Endothelial cell of umbilical vein (primary cell): ENCODE data around the gene LARGE1. TPM values are rescaled to one million over a fixed set of nuclear protein-coding genes. Genes with fewer than 3 reads are reported as not detected.
"Not testable (repeated sequence)": the region's sequence is repeated elsewhere in the genome, so short reads cannot be mapped to it uniquely, and the experiment has no call there.

Experiments used
- BruUV-seq: library from RNA; stranded (reverse); fragments of 400-500 nt; replicated peaks from 2 replicates; lab custom pipeline; 2021; lab: Mats Ljungman, UMichigan
- CTCF ChIA-PET: fragments of 300-600, 350-600 bp; sonication (Branson Sonifier 250); formaldehyde crosslinking; loops from one replicate; lab custom pipeline; 2021; ENCODE audit warnings: antibody characterized with exemption, inconsistent platforms; lab: Charles Lee
- POLR2A ChIA-PET: fragments of 300-600, 350-600 bp; sonication (Branson Sonifier 250); formaldehyde crosslinking; loops from one replicate; lab custom pipeline; 2021; ENCODE audit warnings: antibody characterized with exemption, inconsistent platforms; lab: Charles Lee
- DNase-seq: peaks from one replicate; pipeline ENCODE4 v3.0.0-alpha.2; 2011; ENCODE audit warnings: low read depth, low spot score
- FAIRE-seq: peaks from 2 replicates; lab custom pipeline; 2011; peaks lifted over from hg19 to GRCh38; lab: Jason Lieb, UNC
- H2AFZ ChIP-seq: 2 replicates; pipeline ENCODE4 v1.6.0; 2012; ENCODE audit warnings: low read depth, low read length, control low read depth, inconsistent platforms
- H3K27ac ChIP-seq: 2 replicates; pipeline ENCODE4 v1.5.1; 2011; ENCODE audit warnings: low read depth, mild to moderate bottlenecking, control low read depth, low read length, moderate library complexity; ENCODE audit not compliant: insufficient read depth
- H3K27me3 ChIP-seq, 2 experiments: 2 replicates each; pipeline versions ENCODE4 v1.6.0 to v1.6.1; 2011; ENCODE audit warnings: low read length in 2 of 2, mixed read lengths in 1 of 2; ENCODE audit not compliant: control insufficient read depth in 2 of 2, insufficient read depth in 2 of 2
- H3K36me3 ChIP-seq, 2 experiments: 2 replicates in 1 of 2; 3 replicates in 1 of 2; pipeline ENCODE4 v1.5.1; 2011; ENCODE audit warnings: low read length in 2 of 2, mild to moderate bottlenecking in 1 of 2, moderate library complexity in 1 of 2; ENCODE audit not compliant: control insufficient read depth in 2 of 2, insufficient read depth in 2 of 2; ENCODE audit errors: extremely low read depth in 1 of 2
- H3K4me1 ChIP-seq: 3 replicates; pipeline ENCODE4 v1.5.1; 2011; ENCODE audit warnings: mild to moderate bottlenecking, low read length; ENCODE audit not compliant: control insufficient read depth, insufficient read depth; ENCODE audit errors: extremely low read depth
- H3K4me2 ChIP-seq: 2 replicates; pipeline ENCODE4 v1.6.1; 2011; ENCODE audit warnings: low read length, control low read depth, mixed read lengths; ENCODE audit not compliant: insufficient read depth
- H3K4me3 ChIP-seq, 3 experiments: fragments of 200-600 bp in 1 of 3; sonication (generic), shearing (Covaris generic) in 1 of 3; replicated peaks in 1 of 3; 2 replicates each; pipeline ENCODE4 v1.5.1; 2011 to 2016; ENCODE audit warnings: control low read depth in 3 of 3, low read length in 3 of 3, mild to moderate bottlenecking in 2 of 3, inconsistent platforms in 1 of 3, low read depth in 1 of 3, moderate library complexity in 1 of 3; ENCODE audit not compliant: insufficient read depth in 1 of 3
- H3K79me2 ChIP-seq: 2 replicates; pipeline ENCODE4 v1.6.0; 2012; ENCODE audit warnings: low read length, inconsistent platforms; ENCODE audit not compliant: control insufficient read depth, insufficient read depth
- H3K9ac ChIP-seq: replicated peaks from 2 replicates; pipeline ENCODE3; 2011; ENCODE audit warnings: low read length, control low read depth; ENCODE audit not compliant: insufficient read depth; ENCODE audit errors: extremely low read depth
- H3K9me1 ChIP-seq: replicated peaks from 3 replicates; pipeline ENCODE4 v1.6.0; 2011; ENCODE audit warnings: mild to moderate bottlenecking, low read length; ENCODE audit not compliant: control insufficient read depth, insufficient read depth; ENCODE audit errors: extremely low read depth
- H3K9me3 ChIP-seq: replicated peaks from 2 replicates; pipeline ENCODE4 v1.5.1; 2012; ENCODE audit warnings: low read length, inconsistent platforms; ENCODE audit not compliant: control insufficient read depth, insufficient read depth
- H4K20me1 ChIP-seq: replicated peaks from 2 replicates; pipeline ENCODE3; 2011; ENCODE audit warnings: mild to moderate bottlenecking, low read length; ENCODE audit not compliant: control insufficient read depth, insufficient read depth; ENCODE audit errors: extremely low read depth
- CTCF ChIP-seq, 2 donors: IDR thresholded peaks; 1 replicate in 1 of 2; 2 replicates in 1 of 2; pipeline ENCODE4 v1.5.1; 2011; ENCODE audit warnings: low read length in 2 of 2, mild to moderate bottlenecking in 2 of 2, moderate library complexity in 2 of 2, control low read depth in 1 of 2, inconsistent platforms in 1 of 2, low read depth in 1 of 2; ENCODE audit not compliant: insufficient read depth in 1 of 2; ENCODE audit errors: extremely low read depth in 1 of 2
- EZH2 ChIP-seq: IDR thresholded peaks from 2 replicates; pipeline ENCODE4 v1.6.1; 2012; ENCODE audit warnings: borderline replicate concordance, low read depth, mild to moderate bottlenecking, moderate library complexity, low read length, inconsistent platforms; ENCODE audit not compliant: severe bottlenecking
- FOS ChIP-seq: IDR thresholded peaks from 2 replicates; pipeline ENCODE4 v1.6.1; 2011; ENCODE audit warnings: mild to moderate bottlenecking, low read length, moderate library complexity, borderline replicate concordance; ENCODE audit not compliant: insufficient read depth
- GATA2 ChIP-seq: IDR thresholded peaks from 2 replicates; pipeline ENCODE4 v1.7.0; 2011; ENCODE audit warnings: low read depth, mild to moderate bottlenecking, moderate library complexity, mixed read lengths, low read length; ENCODE audit not compliant: insufficient read length, insufficient read depth
- JUN ChIP-seq: IDR thresholded peaks from 2 replicates; pipeline ENCODE4 v1.6.1; 2011; ENCODE audit warnings: borderline replicate concordance, low read depth; ENCODE audit not compliant: insufficient read length, insufficient read depth
- MAX ChIP-seq: IDR thresholded peaks from 2 replicates; pipeline ENCODE4 v1.6.1; 2011; ENCODE audit not compliant: insufficient read depth, insufficient read length
- POLR2A ChIP-seq: IDR thresholded peaks from 2 replicates; pipeline ENCODE4 v1.6.1; 2012; ENCODE audit warnings: low read depth, mild to moderate bottlenecking, control low read depth, low read length
- POLR2AphosphoS5 ChIP-seq: IDR thresholded peaks from 2 replicates; pipeline ENCODE4 v1.6.1; 2012; ENCODE audit warnings: low read depth, mild to moderate bottlenecking, control low read depth, low read length, moderate library complexity; ENCODE audit not compliant: insufficient read depth
- dilution Hi-C: fragments of 300-500 bp; cut with MboI; formaldehyde crosslinking; loops from one replicate; pipeline ENCODE4 v1.15.0; 2019; ENCODE audit warnings: low sequenced_read_pairs; ENCODE audit not compliant: extremely low pct_ligation_motif_present
- intact Hi-C: fragments of 100-400 bp; cut with micrococcal nuclease; formaldehyde crosslinking; loops from one replicate; pipeline ENCODE4 v1.10.0; 2022
- polyA plus RNA-seq, 4 experiments: library from polyadenylated mRNA; depleted of rRNA in 3 of 4; stranded (reverse) in 3 of 4; unstranded in 1 of 4; fragments of >200 nt; gene quantifications; 2 replicates each; pipeline versions ENCODE4 v1.2.1 to v1.2.3, GENCODE V29; 2011 to 2012; ENCODE audit warnings: missing spikeins in 1 of 4
- total RNA-seq: library from RNA; stranded (reverse); gene quantifications from 2 replicates; pipeline ENCODE4 v1.2.3, GENCODE V29; 2021

The LARGE1 gene
- total and polyA plus RNA-seq, 2 donors (not counting 3 experiments of a cell fraction or from before 2014, with no cell fraction given) = 0.95 to 4.4 TPM

GRCh38 chr22:33379836-33380235 lies 540.4 kb downstream of the LARGE1 start:
- Histone ChIP-seq H3K4me2 (no peak overlapping the region), H3K79me2 (no peaks in the 10 kb centered on the region), H3K27ac (no peak overlapping the region), H3K27me3 (no peaks in the 10 kb centered on the region), H3K4me1 (no peaks in the 10 kb centered on the region), H3K4me3 (no peak overlapping the region), H3K9ac (no peak overlapping the region), H2AFZ (no peak overlapping the region), H3K36me3 (no peaks in the 10 kb centered on the region), H4K20me1 (no peaks in the 10 kb centered on the region), H3K9me3 (peaks cover 14% of the 10 kb centered on the region), H3K9me1 (no peaks in the 10 kb centered on the region)
- CTCF ChIA-PET = no interaction called here
- DNase-seq (no peak), FAIRE-seq (no peak)
- no TSS peak for BruUV-seq
- dilution Hi-C loops = no loop called here
- POLR2A ChIA-PET = no interaction called here
- intact Hi-C loops = no loop called here
- TF ChIP-seq POLR2AphosphoS5 (no peak), EZH2 (no peak), MAX (no peak), FOS (no peak)

- H3K27me3 ChIP-seq = no peaks in the 10 kb centered on the region
- H3K79me2 ChIP-seq = no peaks in the 10 kb centered on the region
- no peak overlapping the region for H3K27ac ChIP-seq
- intact Hi-C loops (no loop called here), dilution Hi-C loops (no loop called here)
- H4K20me1 ChIP-seq = no peaks in the 10 kb centered on the region
- H3K9me1 ChIP-seq = no peaks in the 10 kb centered on the region
- BruUV-seq = no TSS peak
- DNase-seq (no peak), FAIRE-seq (no peak)
- H3K36me3 ChIP-seq = no peaks in the 10 kb centered on the region
- no peak overlapping the region for H3K9ac ChIP-seq
- H3K4me2 ChIP-seq = no peak overlapping the region
- H3K4me1 ChIP-seq = no peaks in the 10 kb centered on the region
- no peaks in the 10 kb centered on the region for H3K9me3 ChIP-seq
- ChIA-PET CTCF (no interaction called here), POLR2A (no interaction called here)
- no peak overlapping the region for H3K4me3 ChIP-seq
- H2AFZ ChIP-seq = no peak overlapping the region
- TF ChIP-seq CTCF (IDR thresholded peaks at IDR 0.05; ENCODE audit: extremely low read depth in 1 of 2, insufficient read depth in 1 of 2, low read depth in 1 of 2, low read length in 2 of 2) (no peak), FOS (no peak), JUN (no peak), GATA2 (no peak), POLR2A (no peak)
These were observed 547.4 kb downstream of the LARGE1 start for GRCh38 chr22:33372875-33373274.

GRCh38 chr22:33363256-33363655 lies 557.0 kb downstream of the LARGE1 start:
- H3K79me2 ChIP-seq, H3K27me3 ChIP-seq, FAIRE-seq, BruUV-seq, H3K9me1 ChIP-seq, H3K36me3 ChIP-seq, POLR2A ChIA-PET, H3K4me3 ChIP-seq, H3K4me2 ChIP-seq, H3K9ac ChIP-seq, dilution Hi-C loops, H3K27ac ChIP-seq, H4K20me1 ChIP-seq, H2AFZ ChIP-seq, CTCF ChIA-PET, H3K4me1 ChIP-seq, H3K9me3 ChIP-seq, DNase-seq, intact Hi-C loops: not testable (repeated sequence)
